HG03097 (cell line): Measurements from ENCODE around the gene KDM5A.

Experiments
- ATAC-seq: cut with Tn5 transposase; IDR thresholded peaks from one replicate; pipeline ENCODE4 v1.9.1; 2021; ENCODE audit not compliant: unreplicated experiment, low FRiP score

The KDM5A gene

GRCh38 chr12:275812-276211 is 113.3 kb downstream of the KDM5A start:
- no peak for ATAC-seq

GRCh38 chr12:273382-273781 is 115.7 kb downstream of the KDM5A start:
- no peak for ATAC-seq

GRCh38 chr12:272942-273341 is 116.2 kb downstream of the KDM5A start:
- no peak for ATAC-seq

DNA sequence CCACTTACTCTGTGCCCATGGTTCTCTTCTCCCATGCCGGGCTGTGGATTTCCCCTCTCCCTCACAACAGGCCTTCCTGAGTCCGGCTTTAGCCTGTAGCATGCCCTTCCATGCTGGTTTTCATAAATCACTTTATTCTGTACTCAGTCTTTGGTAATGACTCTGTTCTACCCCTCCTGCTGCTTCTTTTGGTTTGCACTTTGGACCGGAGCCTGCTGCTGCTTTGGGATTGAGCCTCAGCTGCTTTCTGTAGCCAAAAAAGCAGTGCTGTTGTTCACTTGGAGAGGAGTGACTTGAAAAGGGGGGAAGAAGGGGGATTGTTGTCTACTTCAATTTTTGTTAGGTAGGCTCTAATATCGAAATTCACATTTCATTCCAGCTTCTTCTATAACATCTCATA is 118.0 kb downstream of the KDM5A start:
- ATAC-seq, result no peak

DNA sequence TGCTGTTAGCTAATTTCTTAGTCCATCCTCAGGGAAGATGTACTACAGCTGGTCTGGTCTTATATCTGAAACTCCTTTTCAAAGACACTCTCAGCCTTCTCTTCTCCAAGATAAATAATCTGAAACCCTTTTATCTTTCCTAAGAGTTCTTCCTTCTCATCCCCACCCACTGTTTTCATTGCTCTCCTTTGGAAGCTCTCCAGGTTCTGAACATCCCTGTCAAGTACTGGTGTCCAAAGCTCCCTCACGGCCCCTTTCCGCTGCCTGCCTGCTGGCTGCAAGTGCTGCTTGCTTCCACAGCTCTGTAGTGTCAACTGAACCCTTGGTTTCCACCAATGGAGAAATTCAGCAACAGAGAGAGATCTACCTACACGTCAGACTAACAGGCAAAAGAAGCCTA is 119.9 kb downstream of the KDM5A start:
- ATAC-seq, result no peak

- no peak for ATAC-seq
Measured at GRCh38 chr12:268483-268840, 120.7 kb downstream of the KDM5A start.

DNA sequence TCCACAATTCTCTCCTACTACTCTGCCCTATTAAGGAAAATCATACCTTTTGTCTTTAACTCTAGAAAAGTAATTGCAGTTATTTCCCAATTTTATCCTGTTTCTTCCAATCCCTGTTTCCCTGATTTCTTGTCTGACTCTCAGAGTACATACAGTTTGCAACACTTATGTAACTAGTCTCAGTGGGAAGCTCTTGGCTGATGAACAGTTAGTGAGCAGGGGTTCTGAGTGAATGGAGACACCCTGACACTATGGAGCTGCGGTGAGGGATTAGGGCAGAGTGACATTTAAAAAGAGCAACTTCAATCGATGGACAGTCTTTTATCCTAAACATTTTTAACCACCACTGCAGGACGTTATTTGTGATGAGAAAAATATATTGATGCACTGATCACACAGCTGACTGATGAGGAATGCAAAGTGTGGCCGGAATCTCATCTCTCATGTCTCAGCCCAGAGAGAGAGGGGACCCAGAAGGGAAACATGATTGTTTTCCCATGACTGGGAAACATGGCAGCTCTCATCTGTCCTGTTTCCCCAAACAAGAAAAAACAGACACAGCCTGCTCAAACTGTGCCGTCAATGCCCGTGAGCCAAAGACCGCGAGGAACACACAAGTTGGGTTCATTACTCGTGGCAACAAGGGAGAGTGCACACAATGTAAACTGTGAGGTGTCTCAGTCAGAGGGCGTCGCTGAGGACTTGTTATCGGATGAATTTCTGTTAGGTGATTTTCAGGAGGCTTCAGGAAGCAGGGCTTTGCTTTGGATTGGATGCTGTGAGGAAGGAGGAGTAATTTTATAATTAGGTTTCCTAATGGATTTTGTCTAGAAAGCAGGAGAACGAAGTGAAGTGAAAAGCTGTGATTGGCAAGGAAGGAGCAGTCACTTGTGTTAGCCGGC is 121.3 kb downstream of the KDM5A start:
- ATAC-seq, result no peak

DNA sequence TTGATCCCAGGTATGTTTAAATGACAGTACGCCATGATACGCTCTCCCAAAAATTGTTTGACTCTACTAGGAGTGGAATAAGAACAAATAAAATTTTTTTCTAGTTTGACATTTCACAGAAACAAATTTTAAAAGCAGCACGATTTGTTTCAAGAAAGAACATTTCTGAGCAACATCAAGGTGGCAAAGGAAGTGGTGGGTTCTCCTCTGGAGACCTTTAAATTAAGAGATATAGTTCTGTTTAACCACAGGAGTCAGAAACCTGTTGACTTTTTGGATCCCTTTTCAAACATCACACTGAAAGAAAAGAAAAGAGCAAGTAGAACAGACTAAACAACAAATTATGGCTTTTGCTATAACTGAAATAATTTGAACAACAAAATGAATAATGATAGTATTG is 124.0 kb downstream of the KDM5A start:
- ATAC-seq, result no peak

DNA sequence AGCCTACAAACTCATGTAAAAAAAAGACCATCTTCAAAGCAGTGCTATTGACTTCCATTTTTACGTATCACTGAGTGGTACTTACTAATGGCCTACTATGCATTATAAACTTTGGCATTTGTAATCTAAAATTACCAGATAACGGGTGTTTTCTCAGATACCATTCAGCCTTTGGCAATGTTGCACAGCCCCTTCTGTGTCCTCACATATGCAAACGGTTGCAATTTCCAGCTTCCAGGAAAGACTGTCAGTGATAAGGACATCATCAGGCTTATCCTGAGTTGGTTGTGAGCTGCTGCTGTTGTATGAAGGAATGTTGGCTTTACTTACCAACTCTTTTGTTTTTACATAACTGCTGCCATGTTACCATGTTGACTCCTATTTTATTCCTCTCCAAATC is 124.9 kb downstream of the KDM5A start:
- ATAC-seq, result no peak

DNA sequence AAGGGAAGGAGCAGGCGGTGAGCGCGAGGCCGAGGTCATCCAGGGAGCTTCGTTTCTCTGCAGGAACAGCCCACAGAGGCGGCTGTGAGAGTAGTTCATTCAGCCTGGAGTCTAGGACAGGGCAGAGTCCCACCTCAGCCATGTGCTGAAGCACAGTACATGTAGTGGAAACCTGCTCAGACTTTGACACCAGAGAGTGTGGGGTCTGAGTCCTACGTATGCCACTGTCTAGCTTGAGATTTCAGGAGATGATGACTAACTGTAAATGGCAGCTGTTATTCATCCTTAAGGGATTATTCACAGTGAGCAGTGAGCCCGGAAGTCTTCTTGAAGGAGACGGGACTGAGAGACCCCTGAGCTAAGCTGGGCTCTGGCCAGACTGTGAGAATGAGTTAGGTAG is 125.5 kb downstream of the KDM5A start:
- no peak for ATAC-seq

- no peak for ATAC-seq
Measured at GRCh38 chr12:262817-263216, 126.3 kb downstream of the KDM5A start, which contains the start of gene SLC6A13. Gene SLC6A13, minus strand, starts transcription at chr12:262836. Its CDS starts 2,784 bp downstream, at chr12:260052.

DNA sequence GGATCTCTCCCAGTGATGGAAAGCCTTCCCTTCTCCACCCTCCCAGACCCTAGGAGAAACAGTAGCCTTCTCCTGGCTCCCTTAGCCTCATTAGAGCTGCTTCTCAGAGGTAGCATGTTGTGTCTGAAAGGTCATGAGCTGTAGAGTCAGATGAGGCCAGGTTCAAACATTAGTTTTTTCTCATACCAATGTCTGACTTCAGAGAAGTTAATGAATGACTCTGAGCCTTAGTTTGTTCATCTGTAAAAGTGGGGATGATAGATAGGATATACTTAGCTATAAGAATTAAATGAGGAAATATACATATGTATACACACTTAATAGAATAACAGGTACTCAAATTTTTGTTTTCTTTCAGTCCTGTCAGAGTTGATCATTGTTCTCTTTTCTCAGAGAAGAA is 127.0 kb downstream of the KDM5A start:
- ATAC-seq, result no peak

GRCh38 chr12:257521-258321 is 131.4 kb downstream of the KDM5A start:
- ATAC-seq, result no peak

GRCh38 chr12:256958-257357 is 132.2 kb downstream of the KDM5A start:
- no peak for ATAC-seq

GRCh38 chr12:256225-256624 is 132.9 kb downstream of the KDM5A start:
- no peak for ATAC-seq

DNA sequence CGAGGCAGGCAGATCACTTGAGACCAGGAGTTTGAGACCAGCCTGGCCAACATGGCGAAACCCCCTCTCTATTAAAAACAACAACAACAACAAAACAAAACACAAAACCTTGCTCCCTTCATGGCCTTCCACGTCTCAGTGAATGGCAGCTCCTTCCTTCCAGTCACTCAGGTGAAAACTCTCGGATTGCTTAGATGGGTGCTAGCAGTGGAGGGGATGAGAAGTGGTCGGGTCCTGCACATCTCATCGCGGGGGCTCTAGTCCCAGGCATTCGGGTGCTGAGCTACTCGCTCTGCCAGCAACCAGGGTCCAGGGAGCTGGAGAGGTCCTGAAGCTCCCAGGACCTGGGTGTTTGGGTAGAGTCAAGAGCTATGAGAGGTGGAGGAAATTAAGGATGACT is 134.2 kb downstream of the KDM5A start:
- no peak for ATAC-seq

DNA sequence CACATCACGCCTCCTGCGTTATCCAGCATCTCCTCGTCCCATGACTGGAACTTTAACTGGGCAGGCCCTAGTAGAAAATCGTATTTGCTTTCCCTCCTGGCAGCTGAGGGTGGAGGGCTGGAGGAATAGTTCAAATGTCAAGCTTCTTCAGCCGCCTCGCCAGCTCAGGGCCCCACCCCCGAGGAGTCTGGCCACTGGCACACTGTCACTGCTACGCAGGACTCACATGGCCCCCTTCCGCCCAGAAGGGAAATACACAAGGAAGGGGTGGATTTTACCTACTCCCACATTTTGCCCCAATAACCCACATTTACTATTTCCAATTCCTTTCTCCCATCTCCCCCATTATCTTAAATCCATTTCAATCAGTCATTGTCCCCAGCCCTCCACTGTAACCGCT is 135.1 kb downstream of the KDM5A start:
- no peak for ATAC-seq

- ATAC-seq, result no peak
Measured at GRCh38 chr12:253116-253831, 135.8 kb downstream of the KDM5A start.

GRCh38 chr12:252636-253035 is 136.5 kb downstream of the KDM5A start:
- no peak for ATAC-seq

DNA sequence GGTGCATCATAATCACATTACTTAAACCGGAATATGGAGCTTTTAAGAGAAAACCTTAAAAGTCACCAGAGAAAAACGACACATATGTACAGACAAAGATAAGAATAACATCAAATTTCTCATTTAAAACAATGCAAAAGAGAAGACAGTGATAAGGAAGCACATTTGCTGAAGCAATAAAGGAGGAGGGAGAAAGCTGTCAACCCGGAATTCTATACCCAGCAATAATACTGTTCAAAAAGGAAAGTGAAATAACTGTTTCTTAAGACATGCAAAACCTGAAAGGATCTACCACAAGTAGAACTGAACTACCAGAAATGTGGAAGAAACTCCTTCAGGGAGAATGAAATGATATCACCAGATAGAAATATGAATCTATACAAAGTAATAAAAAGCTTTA is 141.8 kb downstream of the KDM5A start:
- ATAC-seq, result no peak

- ATAC-seq, result no peak
Measured at GRCh38 chr12:243381-243780, 145.7 kb downstream of the KDM5A start.
